GM18502 (cell line): ENCODE results near the gene TFR2.

Source experiments
- ATAC-seq: cut with Tn5 transposase; IDR thresholded peaks from one replicate; pipeline ENCODE4 v1.9.1; 2021; ENCODE audit warnings: mild to moderate bottlenecking; ENCODE audit not compliant: unreplicated experiment, poor library complexity

Gene TFR2

GRCh38 chr7:100641463-100641859 is at the start of gene TFR2:
Gene TFR2 (minus strand): TSS chr7:100641552. CDS start chr7:100641509, 43 bp downstream.
- no peak for ATAC-seq

DNA sequence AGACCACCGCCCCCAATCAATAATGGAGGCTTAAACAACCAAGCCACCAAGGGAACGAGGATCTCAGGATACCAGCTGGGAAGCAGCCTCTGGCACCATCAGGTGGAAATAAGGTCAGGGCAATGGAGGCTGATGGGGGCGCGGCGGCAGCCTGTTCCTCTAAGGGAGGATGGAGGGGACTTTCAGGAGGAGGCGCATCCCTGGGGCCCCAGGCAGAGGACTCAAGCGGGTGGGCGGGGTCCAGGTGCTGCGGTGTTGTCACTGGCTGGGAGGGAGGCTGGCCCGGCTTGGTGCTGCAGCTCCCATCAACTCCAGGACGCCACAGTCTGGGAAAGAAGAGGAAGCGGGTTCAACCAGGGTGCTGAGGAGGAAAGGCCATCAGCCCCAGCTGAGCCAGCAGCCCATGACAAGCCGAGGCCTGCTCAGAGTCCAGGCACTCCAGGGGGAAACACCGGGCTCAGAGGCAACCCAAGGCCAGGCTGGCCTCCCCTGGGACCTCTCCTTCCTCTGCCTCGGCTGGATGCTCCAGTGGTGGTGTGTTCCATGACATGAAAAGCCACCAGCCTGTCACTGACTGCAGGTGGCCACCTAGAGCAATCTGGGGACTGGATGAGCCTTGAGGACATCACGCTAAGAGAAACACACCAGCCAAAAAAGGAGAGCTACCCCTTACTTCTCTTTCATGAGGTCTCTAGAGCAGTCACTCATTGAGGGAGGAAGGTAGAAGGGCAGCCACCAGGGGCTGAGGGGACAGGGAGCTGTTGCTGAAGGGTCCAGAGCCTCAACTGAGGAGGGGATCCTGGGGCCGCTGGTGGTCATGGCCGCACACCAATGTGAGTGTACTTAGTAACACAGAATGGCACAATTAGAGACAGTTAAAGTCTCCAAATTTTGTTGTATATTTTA is 48.1 kb upstream of the TFR2 start:
- no peak for ATAC-seq

DNA sequence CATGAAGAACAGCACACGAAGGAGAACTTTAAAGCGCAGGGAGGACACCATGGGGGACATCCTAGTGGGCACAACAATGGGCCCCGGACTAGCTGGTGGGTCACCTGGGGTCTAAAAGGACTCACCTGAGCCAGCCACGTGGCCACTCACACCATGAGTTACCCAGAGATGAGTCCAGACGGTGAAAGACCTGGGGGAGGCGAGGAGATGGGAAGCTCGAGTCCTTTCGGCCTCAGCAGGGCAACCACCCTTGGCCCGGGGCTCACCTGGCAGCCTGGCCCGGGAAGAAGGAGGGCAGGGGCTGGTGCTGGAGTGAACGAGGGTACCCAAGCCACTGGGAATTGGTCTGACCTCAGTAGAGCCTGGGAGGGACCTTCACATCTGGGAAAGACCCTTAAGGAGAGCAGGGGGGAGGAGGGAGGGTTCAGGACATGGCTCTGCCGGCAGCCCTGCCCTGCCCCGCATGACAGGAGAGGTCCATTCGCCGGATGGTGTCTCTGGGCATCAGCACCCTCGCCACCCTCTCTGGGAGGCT is 47.0 kb upstream of the TFR2 start:
- ATAC-seq = no peak

GRCh38 chr7:100687751-100688300 is 46.5 kb upstream of the TFR2 start:
- ATAC-seq = no peak

- ATAC-seq = no peak
Observed at GRCh38 chr7:100687261-100687660, 45.9 kb upstream of the TFR2 start.

GRCh38 chr7:100686822-100687211 is 45.5 kb upstream of the TFR2 start:
- ATAC-seq = no peak

GRCh38 chr7:100686201-100686821 is 45.0 kb upstream of the TFR2 start:
- ATAC-seq = no peak

DNA sequence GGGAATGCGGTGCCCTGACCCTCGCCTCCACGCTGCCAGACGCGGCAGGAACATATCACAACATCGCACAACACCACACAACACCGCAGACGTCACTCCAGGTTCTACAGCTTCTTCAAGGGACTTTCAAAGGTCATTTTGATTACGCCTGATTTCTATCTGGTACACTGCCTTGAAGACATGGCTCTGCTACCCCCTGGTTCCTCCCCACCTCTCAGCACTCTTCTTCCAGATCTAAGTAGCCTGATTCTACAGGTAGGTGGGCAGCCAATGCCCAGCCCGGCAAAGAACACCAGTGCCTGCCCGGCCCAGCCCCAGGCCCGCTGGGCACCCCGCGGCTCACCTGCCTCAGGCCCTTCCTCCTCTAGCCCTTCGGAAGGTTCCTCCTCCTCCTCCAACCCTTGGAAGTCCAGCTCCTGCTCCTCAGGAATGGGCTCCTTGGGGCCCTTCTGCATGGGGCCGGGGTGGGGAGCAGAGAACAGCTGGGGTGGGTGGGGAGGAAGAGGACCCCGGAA is 44.3 kb upstream of the TFR2 start:
- ATAC-seq = no peak

DNA sequence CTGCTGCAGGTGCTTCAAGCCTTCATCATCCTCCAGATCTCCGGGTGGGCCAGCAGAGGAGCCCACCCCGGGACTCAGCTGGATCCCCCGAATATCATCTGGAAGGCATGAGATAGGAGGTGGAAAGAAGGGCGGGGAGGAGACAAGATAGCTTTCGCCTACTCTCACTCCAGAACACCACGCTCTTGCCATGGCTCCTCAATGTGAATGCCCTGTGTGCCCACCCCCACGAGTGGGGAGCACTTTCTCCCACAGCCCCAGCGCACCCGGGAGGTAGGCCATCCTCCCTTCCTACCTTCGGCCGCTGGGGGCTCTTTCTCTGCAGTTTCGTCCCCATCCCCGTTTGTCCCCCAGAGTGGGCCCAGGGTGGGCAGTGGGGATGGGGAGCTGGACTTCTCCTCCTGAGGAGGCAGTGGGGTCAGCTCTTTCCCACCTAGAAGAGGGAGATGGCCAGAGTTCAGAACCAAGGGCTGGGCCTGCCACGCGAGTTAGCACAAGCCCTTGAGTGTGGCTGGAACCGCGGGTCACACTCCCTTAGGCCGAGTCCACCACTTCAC is 43.8 kb upstream of the TFR2 start:
- no peak for ATAC-seq

GRCh38 chr7:100684534-100685042 is 43.2 kb upstream of the TFR2 start:
- ATAC-seq = no peak

GRCh38 chr7:100683659-100684533 is 42.5 kb upstream of the TFR2 start:
- no peak for ATAC-seq

- ATAC-seq = no peak
Observed at GRCh38 chr7:100682991-100683658, 41.8 kb upstream of the TFR2 start.

GRCh38 chr7:100682228-100682741 is 40.9 kb upstream of the TFR2 start:
- ATAC-seq = no peak

DNA sequence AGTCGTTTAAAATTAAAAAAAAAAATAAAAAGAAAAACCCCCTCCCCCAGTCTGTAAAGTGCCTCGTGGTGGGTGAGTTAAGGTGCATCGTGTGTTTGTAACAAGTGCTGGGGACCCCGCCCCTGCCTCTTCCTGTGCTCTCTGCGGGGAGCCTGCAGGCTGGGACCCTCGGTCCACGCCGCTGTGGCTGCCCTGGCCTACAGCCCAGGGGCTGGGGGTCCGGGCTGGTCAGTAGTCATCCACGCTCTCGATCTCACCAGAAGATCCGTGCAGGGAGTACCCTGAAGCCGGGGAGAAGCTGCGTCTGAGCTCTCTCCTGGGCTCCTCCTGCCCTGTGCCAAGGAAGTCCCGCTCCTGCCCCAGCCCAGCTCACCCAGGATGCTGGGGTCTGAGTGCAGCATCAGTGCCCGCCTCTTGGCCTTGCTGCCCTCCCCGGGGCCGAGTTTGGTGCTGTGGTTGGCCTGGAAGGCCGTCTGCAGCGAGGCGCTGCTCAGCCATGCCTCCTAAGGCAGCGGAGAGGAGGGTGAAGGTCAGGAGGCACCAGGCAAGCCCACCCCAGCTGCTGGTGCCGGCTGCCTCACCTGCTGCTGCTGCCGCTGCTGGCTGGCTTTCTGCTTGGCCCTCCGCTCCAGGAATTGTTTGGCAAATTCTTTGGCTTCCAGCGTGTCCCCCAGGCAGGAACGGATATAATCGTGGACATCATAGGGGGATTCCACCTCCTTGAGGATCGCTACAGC is 40.3 kb upstream of the TFR2 start:
- no peak for ATAC-seq

DNA sequence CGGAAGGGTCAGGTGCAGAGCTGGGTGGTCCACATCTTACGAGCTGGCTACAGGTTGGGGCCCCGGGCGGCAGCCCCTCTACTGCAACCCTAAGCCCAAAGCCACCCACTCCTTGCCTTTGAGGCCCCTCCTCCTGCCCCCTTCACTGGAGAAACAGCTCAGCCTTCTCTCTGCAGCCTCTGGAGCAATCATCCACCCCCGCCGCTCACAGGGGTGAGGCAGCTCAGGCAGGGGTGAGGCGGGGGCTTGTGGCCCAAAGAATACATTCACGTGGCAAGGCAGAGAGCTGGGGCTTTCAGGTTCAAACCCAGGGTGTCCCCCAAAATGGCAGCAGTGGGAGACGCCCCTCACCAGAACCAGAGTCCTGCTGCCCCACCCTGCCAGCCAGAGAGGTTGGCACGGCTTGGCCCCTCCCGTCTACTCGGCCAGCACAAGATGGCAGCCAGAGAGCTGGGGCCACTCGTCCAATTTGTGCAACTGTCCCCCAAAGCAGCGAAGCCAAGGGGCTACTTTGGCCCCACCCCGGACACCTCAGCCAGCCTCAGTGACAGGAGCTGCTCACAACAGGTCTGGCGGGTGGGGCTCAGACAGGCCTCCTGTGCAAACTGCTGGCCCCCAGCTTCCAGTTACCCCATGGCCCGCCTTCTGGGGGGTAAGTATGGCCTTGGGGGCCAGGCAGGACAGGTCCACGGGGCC is 39.4 kb upstream of the TFR2 start:
- no peak for ATAC-seq

GRCh38 chr7:100679927-100680575 is 38.7 kb upstream of the TFR2 start:
- ATAC-seq = no peak
